Stomach (tissue), 4 donors: ENCODE measurements around the gene KRT72.

Experiments
- POLR2A ChIP-seq, 4 donors: fragments of 450-650 bp; IDR thresholded peaks; one replicate each; pipeline ENCODE4 v1.6.1; 2016; ENCODE audit warnings: antibody characterized with exemption in 4 of 4, control low read depth in 2 of 4, mild to moderate bottlenecking in 1 of 4, moderate library complexity in 1 of 4
- POLR2AphosphoS5 ChIP-seq, 3 donors: sonication (generic); formaldehyde crosslinking; IDR thresholded peaks; one replicate each; pipeline ENCODE4 v1.6.1; 2016; ENCODE audit warnings: antibody characterized with exemption in 3 of 3
- TF ChIP-seq, protein P1 (sequence below), 7 experiments: fragments of 450-650 bp in 4 of 7; fragments of 200-600 bp in 3 of 7; sonication (generic) in 3 of 7; IDR thresholded peaks; one replicate each; pipeline ENCODE4 v1.5.1; 2016 to 2019; ENCODE audit warnings: antibody characterized with exemption in 7 of 7, control low read depth in 2 of 7, mild to moderate bottlenecking in 1 of 7

DNA sequence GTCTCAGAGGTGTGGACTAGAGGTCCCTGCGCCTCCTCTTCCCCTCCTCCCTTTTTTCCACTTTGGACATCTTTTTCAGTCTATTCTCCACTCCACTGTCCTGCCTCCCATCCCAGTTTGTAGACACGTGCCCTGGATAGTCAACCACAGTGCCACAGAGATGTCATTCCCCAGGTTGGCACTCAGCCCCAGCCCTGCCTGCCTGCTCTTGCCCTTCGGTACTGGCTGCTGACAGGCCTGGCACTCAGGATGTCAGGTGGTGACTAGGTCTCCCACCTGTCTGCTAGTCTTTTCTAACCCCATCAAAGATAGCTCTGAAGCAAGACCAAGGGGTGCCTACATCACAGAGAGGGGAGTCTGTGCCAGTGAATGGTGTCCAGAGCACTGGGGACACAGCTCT is 64.2 kb downstream of the KRT72 start:
- no peak for TF ChIP-seq POLR2AphosphoS5 (IDR thresholded peaks at IDR 0.05)
- TF ChIP-seq, protein P1, sequence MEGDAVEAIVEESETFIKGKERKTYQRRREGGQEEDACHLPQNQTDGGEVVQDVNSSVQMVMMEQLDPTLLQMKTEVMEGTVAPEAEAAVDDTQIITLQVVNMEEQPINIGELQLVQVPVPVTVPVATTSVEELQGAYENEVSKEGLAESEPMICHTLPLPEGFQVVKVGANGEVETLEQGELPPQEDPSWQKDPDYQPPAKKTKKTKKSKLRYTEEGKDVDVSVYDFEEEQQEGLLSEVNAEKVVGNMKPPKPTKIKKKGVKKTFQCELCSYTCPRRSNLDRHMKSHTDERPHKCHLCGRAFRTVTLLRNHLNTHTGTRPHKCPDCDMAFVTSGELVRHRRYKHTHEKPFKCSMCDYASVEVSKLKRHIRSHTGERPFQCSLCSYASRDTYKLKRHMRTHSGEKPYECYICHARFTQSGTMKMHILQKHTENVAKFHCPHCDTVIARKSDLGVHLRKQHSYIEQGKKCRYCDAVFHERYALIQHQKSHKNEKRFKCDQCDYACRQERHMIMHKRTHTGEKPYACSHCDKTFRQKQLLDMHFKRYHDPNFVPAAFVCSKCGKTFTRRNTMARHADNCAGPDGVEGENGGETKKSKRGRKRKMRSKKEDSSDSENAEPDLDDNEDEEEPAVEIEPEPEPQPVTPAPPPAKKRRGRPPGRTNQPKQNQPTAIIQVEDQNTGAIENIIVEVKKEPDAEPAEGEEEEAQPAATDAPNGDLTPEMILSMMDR (IDR thresholded peaks at IDR 0.05) = no peak
- TF ChIP-seq POLR2A (IDR thresholded peaks at IDR 0.05) = no peak
